ENCODE results near the gene RAB10. TPM values are rescaled to one million over a fixed set of nuclear protein-coding genes. Genes with fewer than 3 reads are reported as not detected.
"Not testable (repeated sequence)": the region's sequence is repeated elsewhere in the genome, so short reads cannot be mapped to it uniquely, and the experiment has no call there.

The RAB10 gene
- total and polyA plus RNA-seq, 4 donors: 37.6 to 149 (median 85.2) TPM

- 76 to 95% methylated on average over 15 of the region's 15 CpGs for WGBS, 2 donors
- no peak for ATAC-seq (ENCODE audit: insufficient read depth, low FRiP score)
- Histone ChIP-seq H3K36me3 (ENCODE audit: control insufficient read depth in 4 of 4, insufficient read depth in 4 of 4, low read length in 4 of 4) (no peaks in the 10 kb centered on the region), H3K4me1 (ENCODE audit: control insufficient read depth in 5 of 5, insufficient read depth in 5 of 5, low read length in 5 of 5) (peaks cover 0 to 2% (median 0%) of the 10 kb centered on the region in 5 donors), H3K9ac (ENCODE audit: insufficient read depth in 1 of 2, low read length in 2 of 2) (no peak overlapping the region), H3K27ac (ENCODE audit: low read depth in 1 of 2, low read length in 1 of 2) (no peak overlapping the region), H3K9me3 (ENCODE audit: control insufficient read depth in 4 of 4, insufficient read depth in 3 of 4, low read length in 3 of 4) (no peaks in the 10 kb centered on the region), H3K27me3 (ENCODE audit: control insufficient read depth in 3 of 3, insufficient read depth in 3 of 3, low read length in 2 of 3) (no peaks in the 10 kb centered on the region), H3K4me3 (no peak overlapping the region)
- no peak for TF ChIP-seq CTCF (IDR thresholded peaks at IDR 0.05; ENCODE audit: control extremely low read depth, extremely low read depth)
- no peak for DNase-seq
These were observed 39.4 kb upstream of the RAB10 start for GRCh38 chr2:25994509-25994908.

GRCh38 chr2:25996844-25997243 lies 37.0 kb upstream of the RAB10 start:
- ATAC-seq (ENCODE audit: insufficient read depth, low FRiP score) (no peak), DNase-seq (no peak)
- no peaks in the 10 kb centered on the region for H3K27me3 ChIP-seq (ENCODE audit: control insufficient read depth in 3 of 3, insufficient read depth in 3 of 3, low read length in 2 of 3)
- 89 to 95% methylated on average over 1 of the region's 1 CpG for WGBS, 2 donors
- H3K4me1 ChIP-seq (ENCODE audit: control insufficient read depth in 5 of 5, insufficient read depth in 5 of 5, low read length in 5 of 5): peaks cover 2 to 7% (median 6%) of the 10 kb centered on the region in 5 donors
- no peak for TF ChIP-seq CTCF (IDR thresholded peaks at IDR 0.05; ENCODE audit: control extremely low read depth, extremely low read depth)
- H3K9ac ChIP-seq (ENCODE audit: insufficient read depth in 1 of 2, low read length in 2 of 2): no peak overlapping the region
- no peaks in the 10 kb centered on the region for H3K9me3 ChIP-seq (ENCODE audit: control insufficient read depth in 4 of 4, insufficient read depth in 3 of 4, low read length in 3 of 4)
- H3K4me3 ChIP-seq: no peak overlapping the region
- no peaks in the 10 kb centered on the region for H3K36me3 ChIP-seq (ENCODE audit: control insufficient read depth in 4 of 4, insufficient read depth in 4 of 4, low read length in 4 of 4)
- H3K27ac ChIP-seq (ENCODE audit: low read depth in 1 of 2, low read length in 1 of 2): no peak overlapping the region

- H3K4me3 ChIP-seq; DNase-seq; H3K27ac ChIP-seq (ENCODE audit: low read depth in 1 of 2, low read length in 1 of 2); H3K9ac ChIP-seq (ENCODE audit: insufficient read depth in 1 of 2, low read length in 2 of 2); H3K27me3 ChIP-seq (ENCODE audit: control insufficient read depth in 3 of 3, insufficient read depth in 3 of 3, low read length in 2 of 3); H3K9me3 ChIP-seq (ENCODE audit: control insufficient read depth in 4 of 4, insufficient read depth in 3 of 4, low read length in 3 of 4); H3K36me3 ChIP-seq (ENCODE audit: control insufficient read depth in 4 of 4, insufficient read depth in 4 of 4, low read length in 4 of 4); ATAC-seq (ENCODE audit: insufficient read depth, low FRiP score): not testable (repeated sequence)
- WGBS, 2 donors: 97 to 98% methylated on average over 13 of the region's 13 CpGs
- peaks cover 5 to 20% (median 7%) of the 10 kb centered on the region in 5 donors for H3K4me1 ChIP-seq (ENCODE audit: control insufficient read depth in 5 of 5, insufficient read depth in 5 of 5, low read length in 5 of 5)
These were observed 35.0 kb upstream of the RAB10 start for GRCh38 chr2:25998816-25999383.

- not testable (repeated sequence) for H3K36me3 ChIP-seq (ENCODE audit: control insufficient read depth in 4 of 4, insufficient read depth in 4 of 4, low read length in 4 of 4); ATAC-seq (ENCODE audit: insufficient read depth, low FRiP score); DNase-seq; H3K9me3 ChIP-seq (ENCODE audit: control insufficient read depth in 4 of 4, insufficient read depth in 3 of 4, low read length in 3 of 4); H3K9ac ChIP-seq (ENCODE audit: insufficient read depth in 1 of 2, low read length in 2 of 2); H3K27ac ChIP-seq (ENCODE audit: low read depth in 1 of 2, low read length in 1 of 2); H3K4me3 ChIP-seq; H3K27me3 ChIP-seq (ENCODE audit: control insufficient read depth in 3 of 3, insufficient read depth in 3 of 3, low read length in 2 of 3)
- 71 to 74% methylated on average over 7 of the region's 7 CpGs for WGBS, 2 donors
- H3K4me1 ChIP-seq (ENCODE audit: control insufficient read depth in 5 of 5, insufficient read depth in 5 of 5, low read length in 5 of 5): peaks cover 5 to 20% (median 7%) of the 10 kb centered on the region in 5 donors
These were observed 34.5 kb upstream of the RAB10 start for GRCh38 chr2:25999406-25999805.
